ENCODE data around the gene JMJD4. TPM values are rescaled to one million over a fixed set of nuclear protein-coding genes. Genes with fewer than 3 reads are reported as not detected.

The JMJD4 gene
- total and polyA plus RNA-seq, 2 of the 4 experiments (the other 2 are of a cell fraction) = 24.6 to 28.5 TPM

GRCh38 chr1:227754958-227755357 is 19.9 kb upstream of the JMJD4 start:
- TF ChIP-seq CEBPB (IDR thresholded peaks at IDR 0.05; ENCODE audit: low read depth, low read length) (no peak), BHLHE40 (IDR thresholded peaks at IDR 0.05; ENCODE audit: low read depth, low read length) (no peak)
- CTCF ChIA-PET = no interaction called here
- peaks cover 40% of the 10 kb centered on the region for H4K20me1 ChIP-seq (ENCODE audit: insufficient read depth, low read length)

More at GRCh38 chr1:227754958-227755357, 19.9 kb upstream of the JMJD4 start:
- Histone ChIP-seq H2BK5ac (ENCODE audit: low read depth, low read length, poor library complexity, severe bottlenecking) (no peak overlapping the region), H4K5ac (ENCODE audit: low read depth, low read length) (no peak overlapping the region), H3K36me3 (ENCODE audit: control insufficient read depth, insufficient read depth, low read length) (peaks cover 15% of the 10 kb centered on the region; the same call in 1 of the 2 replicates), H3K56ac (ENCODE audit: extremely low read depth, insufficient read depth, low read length) (no peak overlapping the region), H3K4me2 (ENCODE audit: low read depth, low read length) (no peak overlapping the region), H3K9me1 (ENCODE audit: insufficient read depth, low read length) (peaks cover 27% of the 10 kb centered on the region), H3K9ac (ENCODE audit: low read depth, low read length) (no peak overlapping the region), H3K79me1 (ENCODE audit: low read depth in 1 of 2, low read length in 2 of 2) (peaks cover 19 to 79% of the 10 kb centered on the region in 2 experiments), H3K18ac (ENCODE audit: low read depth, low read length) (no peak overlapping the region), H3K4ac (ENCODE audit: low read depth, low read length) (no peak overlapping the region), H3K27me3 (ENCODE audit: control insufficient read depth, insufficient read depth, low read length) (no peaks in the 10 kb centered on the region), H3K4me1 (ENCODE audit: control insufficient read depth, insufficient read depth, low read length) (peaks cover 28% of the 10 kb centered on the region), H2BK20ac (ENCODE audit: low read depth, low read length) (no peak overlapping the region), H2BK15ac (ENCODE audit: low read depth, low read length) (no peak overlapping the region), H3K9me3 (ENCODE audit: control insufficient read depth, insufficient read depth, low read length) (no peaks in the 10 kb centered on the region), H2AK9ac (replicated peaks; ENCODE audit: low read depth, low read length, poor library complexity) (no peak overlapping the region), H3K23ac (ENCODE audit: low read depth, low read length) (no peak overlapping the region), H4K8ac (ENCODE audit: low read depth in 2 of 2, low read length in 2 of 2) (no peak overlapping the region), H3K27ac (ENCODE audit: insufficient read depth, low read length) (no peak overlapping the region), H2AFZ (replicated peaks; ENCODE audit: low read length, poor library complexity) (no peak overlapping the region), H4K91ac (ENCODE audit: insufficient read depth, low read depth, low read length) (no peak overlapping the region), H3K4me3 (ENCODE audit: insufficient read depth, low read depth, low read length) (no peak overlapping the region), H3K14ac (replicated peaks; ENCODE audit: low read depth, low read length) (no peak overlapping the region), H2BK120ac (ENCODE audit: low read depth, low read length) (no peak overlapping the region), H2AK5ac (ENCODE audit: low read depth, low read length) (no peak overlapping the region)
- no TSS peak for BruUV-seq (replicated peaks)
- DNase-seq = no peak
- in situ Hi-C loops (cut with MboI; ENCODE audit: low sequenced_read_pairs) = no loop called here
- no peak for ATAC-seq (ENCODE audit: low read depth)
- POLR2A ChIA-PET (ENCODE audit: unreplicated experiment) = no interaction called here
- intact Hi-C loops (cut with micrococcal nuclease) = no loop called here
- 100% methylated on average over 1 of the region's 4 CpGs; no CpG with 5 or more reads in 1 of the 2 experiments for WGBS, 2 experiments (ENCODE audit: extremely low coverage in 2 of 2, insufficient read length in 1 of 2)
- dilution Hi-C loops (cut with HindIII; ENCODE audit: low sequenced_read_pairs, unreplicated experiment) = no loop called here
